PC-3 (cell line): Measurements from ENCODE around the gene ATXN7L2. TPM values are rescaled to one million over a fixed set of nuclear protein-coding genes. Genes with fewer than 3 reads are reported as not detected.

Source experiments
- ATAC-seq: fragments of 200-7000 bp; cut with Tn5 transposase; 2 replicates; pipeline ENCODE4 v1.9.1; 2020; ENCODE audit warnings: mild to moderate bottlenecking, moderate library complexity
- BruUV-seq: library from RNA; stranded (reverse); fragments of 400-500 nt; replicated peaks from 2 replicates; lab custom pipeline; 2021; lab: Mats Ljungman, UMichigan
- CTCF ChIA-PET: fragments of 300-600 bp; sonication (Branson Sonifier 250); formaldehyde crosslinking; loops from one replicate; lab custom pipeline; 2022; ENCODE audit warnings: antibody characterized with exemption; lab: Charles Lee
- POLR2A ChIA-PET: fragments of 300-600 bp; sonication (Branson Sonifier 250); formaldehyde crosslinking; loops from one replicate; lab custom pipeline; 2022; ENCODE audit warnings: antibody characterized with exemption; ENCODE audit not compliant: unreplicated experiment; lab: Charles Lee
- DNase-seq: peaks from one replicate; pipeline ENCODE4 v3.0.0-alpha.2; 2015
- H2AFZ ChIP-seq: fragments of 300-600 bp; sonication (generic); 2 replicates; pipeline ENCODE4 v1.6.0; 2016; ENCODE audit warnings: antibody characterized with exemption, low read length
- H3F3A ChIP-seq: fragments of 300-600 bp; sonication (generic); one replicate; pipeline ENCODE4 v1.6.0; 2017; ENCODE audit warnings: antibody characterized with exemption, low read length, control low read depth, mild to moderate bottlenecking; ENCODE audit not compliant: unreplicated experiment
- H3K27ac ChIP-seq: fragments of 300-600 bp; sonication (generic); 2 replicates; pipeline ENCODE4 v1.5.1; 2016; ENCODE audit warnings: mild to moderate bottlenecking, low read length
- H3K27me3 ChIP-seq: fragments of 300-600 bp; sonication (generic); 2 replicates; pipeline ENCODE4 v1.6.1; 2016; ENCODE audit warnings: low read length, mixed read lengths
- H3K36me3 ChIP-seq: fragments of 300-600 bp; sonication (generic); 2 replicates; pipeline ENCODE4 v1.6.1; 2016; ENCODE audit warnings: low read depth, mixed run types, low read length, mixed read lengths
- H3K4me1 ChIP-seq: fragments of 300-600 bp; sonication (generic); 2 replicates; pipeline ENCODE4 v1.5.1; 2016; ENCODE audit warnings: low read length; ENCODE audit not compliant: insufficient read depth
- H3K4me2 ChIP-seq: fragments of 300-600 bp; sonication (generic); 2 replicates; pipeline ENCODE4 v1.6.0; 2016; ENCODE audit warnings: low read length
- H3K4me3 ChIP-seq: fragments of 300-600 bp; sonication (generic); 2 replicates; pipeline ENCODE4 v1.5.1; 2016; ENCODE audit warnings: mild to moderate bottlenecking, low read length, mixed read lengths
- H3K79me2 ChIP-seq: fragments of 300-600 bp; sonication (generic); 2 replicates; pipeline ENCODE4 v1.6.1; 2017; ENCODE audit warnings: low read length, mixed read lengths
- H3K9ac ChIP-seq: fragments of 300-600 bp; sonication (generic); 2 replicates; pipeline ENCODE4 v1.6.0; 2016; ENCODE audit warnings: mild to moderate bottlenecking, low read length
- H3K9me2 ChIP-seq: fragments of 300-600 bp; sonication (generic); replicated peaks from 2 replicates; pipeline ENCODE4 v1.6.1; 2016; ENCODE audit warnings: mixed run types, low read length, mixed read lengths
- H3K9me3 ChIP-seq: fragments of 300-600 bp; sonication (generic); 2 replicates; pipeline ENCODE4 v1.6.1; 2016; ENCODE audit warnings: low read length, mixed read lengths
- H4K20me1 ChIP-seq: fragments of 300-600 bp; sonication (generic); 2 replicates; pipeline ENCODE4 v1.6.1; 2016; ENCODE audit warnings: low read length, mixed read lengths
- CTCF ChIP-seq: fragments of 300-600 bp; sonication (generic); conservative IDR thresholded peaks from 2 replicates; pipeline ENCODE4 v1.5.1; 2017; ENCODE audit warnings: antibody characterized with exemption, low read depth, mild to moderate bottlenecking, low read length
- EZH2 ChIP-seq: fragments of 300-600 bp; sonication (generic); IDR thresholded peaks from one replicate; pipeline ENCODE4 v1.6.1; 2017; ENCODE audit warnings: antibody characterized with exemption, mild to moderate bottlenecking, low read length; ENCODE audit not compliant: unreplicated experiment
- EZH2phosphoT487 ChIP-seq: fragments of 300-600 bp; sonication (generic); IDR thresholded peaks from 2 replicates; pipeline ENCODE4 v1.6.1; 2018; ENCODE audit warnings: mild to moderate bottlenecking, antibody characterized with exemption, low read length, borderline replicate concordance
- intact Hi-C: fragments of 100-400 bp; cut with micrococcal nuclease; formaldehyde crosslinking; loops from 2 replicates; pipeline ENCODE4 v1.9.0; 2023
- total RNA-seq: library from RNA; depleted of rRNA; stranded (reverse); fragments of >200 nt; gene quantifications from 2 replicates; pipeline ENCODE4 v1.2.3, GENCODE V29; 2014

The ATXN7L2 gene
- total RNA-seq, 1 experiment from 2014 or later, result 9.4 TPM

GRCh38 chr1:109477821-109478220, 5.9 kb upstream of the ATXN7L2 start:
- Histone ChIP-seq H3K4me1 (0 out of 2 replicates have a peak, but pooled peaks cover under 1% of the 10 kb centered on the region), H3K79me2 (no peaks in the 10 kb centered on the region), H3K9me3 (no peaks in the 10 kb centered on the region), H3K4me2 (no peak overlapping the region), H3K27ac (no peak overlapping the region), H3K27me3 (peaks cover 50% of the 10 kb centered on the region), H3K36me3 (no peaks in the 10 kb centered on the region), H4K20me1 (no peaks in the 10 kb centered on the region), H3K9me2 (no peaks in the 10 kb centered on the region), H3K9ac (no peak overlapping the region), H3K4me3 (no peak overlapping the region), H3F3A (no peaks in the 10 kb centered on the region), H2AFZ (no peak overlapping the region)
- intact Hi-C loops, result no loop called here
- CTCF ChIA-PET, result no interaction called here
- no TSS peak for BruUV-seq
- DNase-seq (peak; percentile 5), ATAC-seq (0 out of 2 replicates have a peak, but pooled peaks have one; percentile 33)
- POLR2A ChIA-PET, result no interaction called here
- TF ChIP-seq EZH2phosphoT487 (no peak), CTCF (no peak), EZH2 (no peak)

GRCh38 chr1:109478806-109479205, 4.9 kb upstream of the ATXN7L2 start:
- no TSS peak for BruUV-seq
- no peak overlapping the region for H3K9ac ChIP-seq
- H4K20me1 ChIP-seq, result no peaks in the 10 kb centered on the region
- H3K4me1 ChIP-seq, result peaks cover 7% of the 10 kb centered on the region; the same call in 1 of the 2 replicates
- POLR2A ChIA-PET, result no interaction called here
- intact Hi-C loops, result no loop called here
- H3K27ac ChIP-seq, result no peak overlapping the region
- H3K9me3 ChIP-seq, result no peaks in the 10 kb centered on the region
- peaks cover 41% of the 10 kb centered on the region for H3K27me3 ChIP-seq
- H3K4me2 ChIP-seq, result no peak overlapping the region
- H2AFZ ChIP-seq, result no peak overlapping the region
- no peaks in the 10 kb centered on the region for H3K36me3 ChIP-seq
- no peaks in the 10 kb centered on the region for H3K79me2 ChIP-seq
- TF ChIP-seq EZH2phosphoT487 (no peak), EZH2 (no peak), CTCF (no peak)
- H3F3A ChIP-seq, result no peaks in the 10 kb centered on the region
- CTCF ChIA-PET, result no interaction called here
- H3K9me2 ChIP-seq, result no peaks in the 10 kb centered on the region
- peak; percentile 69 for DNase-seq
- ATAC-seq, result no peak
- H3K4me3 ChIP-seq, result no peak overlapping the region

- Histone ChIP-seq H3K79me2 (peaks cover 2% of the 10 kb centered on the region; the same call in 1 of the 2 replicates), H4K20me1 (no peaks in the 10 kb centered on the region), H3K4me2 (no peak overlapping the region), H3K9me2 (no peaks in the 10 kb centered on the region), H3K9ac (no peak overlapping the region), H3K27ac (no peak overlapping the region), H3K36me3 (no peaks in the 10 kb centered on the region), H3K9me3 (no peaks in the 10 kb centered on the region), H3F3A (no peaks in the 10 kb centered on the region), H3K4me3 (no peak overlapping the region), H3K27me3 (peaks cover 38% of the 10 kb centered on the region), H2AFZ (no peak overlapping the region), H3K4me1 (peaks cover 9% of the 10 kb centered on the region)
- no peak for ATAC-seq
- DNase-seq, result no peak
- ChIA-PET CTCF (no interaction called here), POLR2A (no interaction called here)
- intact Hi-C loops, result no loop called here
- TF ChIP-seq EZH2phosphoT487 (no peak), CTCF (no peak), EZH2 (no peak)
- no TSS peak for BruUV-seq
These were observed 4.4 kb upstream of the ATXN7L2 start for GRCh38 chr1:109479311-109479710.
